ENCODE measurements around the gene LRRC4C.

The LRRC4C gene

GRCh38 chr11:40467771-40468170, 991.7 kb downstream of the LRRC4C start:
- no peak for DNase-seq (ENCODE audit: low read depth)

GRCh38 chr11:40445391-40445790, 1014.1 kb downstream of the LRRC4C start:
- DNase-seq (ENCODE audit: low read depth), result no peak

- no peak for DNase-seq (ENCODE audit: low read depth)
Observed at GRCh38 chr11:40444151-40444550, 1015.3 kb downstream of the LRRC4C start.

DNA sequence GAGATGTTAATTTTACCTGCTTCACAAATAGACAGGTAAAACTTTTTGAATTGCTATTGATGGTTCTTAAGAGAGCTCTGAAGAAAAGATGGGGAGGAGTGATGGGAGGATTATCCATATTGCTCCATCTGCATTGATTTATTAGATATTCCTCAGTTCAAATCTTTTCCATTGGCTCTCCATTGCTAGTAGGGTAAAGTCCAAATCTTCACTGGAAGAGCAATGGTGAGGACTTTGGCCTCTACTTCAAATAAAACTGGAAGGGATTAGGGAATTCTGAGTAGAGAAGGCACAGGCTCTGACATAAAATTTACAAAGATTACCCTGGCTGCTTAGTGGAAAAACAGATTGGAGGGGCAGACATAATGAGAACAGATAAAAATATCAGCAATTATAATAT, 1024.1 kb downstream of the LRRC4C start:
- DNase-seq (ENCODE audit: low read depth), result no peak

- no peak for DNase-seq (ENCODE audit: low read depth)
Observed at GRCh38 chr11:40434926-40435325, 1024.5 kb downstream of the LRRC4C start.

DNA sequence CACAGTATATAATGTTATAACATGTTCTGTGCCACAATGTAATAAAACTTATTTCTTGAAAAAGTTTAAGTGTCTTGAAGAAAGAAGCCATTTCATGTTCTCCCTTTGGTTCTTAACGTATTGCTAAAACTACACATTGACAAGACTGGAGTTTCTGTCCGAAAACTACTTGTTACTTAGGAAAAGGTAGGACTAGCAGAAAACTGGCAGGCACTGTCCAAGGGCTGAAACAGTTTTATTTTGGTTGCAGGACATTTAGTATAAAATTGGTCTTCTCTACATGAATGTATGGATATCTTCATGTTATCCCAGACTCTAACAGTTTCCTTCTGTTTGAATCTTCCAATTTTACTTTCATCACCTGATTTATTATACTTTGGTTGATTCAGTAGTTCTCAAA, 1027.1 kb downstream of the LRRC4C start:
- DNase-seq (ENCODE audit: low read depth), result no peak

- no peak for DNase-seq (ENCODE audit: low read depth)
Observed at GRCh38 chr11:40425168-40425567, 1034.3 kb downstream of the LRRC4C start.

GRCh38 chr11:40421208-40421981, 1038.1 kb downstream of the LRRC4C start:
- no peak for DNase-seq (ENCODE audit: low read depth)

- DNase-seq (ENCODE audit: low read depth), result no peak
Observed at GRCh38 chr11:40417627-40418026, 1041.8 kb downstream of the LRRC4C start.

GRCh38 chr11:40407355-40407754, 1052.1 kb downstream of the LRRC4C start:
- no peak for DNase-seq (ENCODE audit: low read depth)

- no peak for DNase-seq (ENCODE audit: low read depth)
Observed at GRCh38 chr11:40405614-40406013, 1053.8 kb downstream of the LRRC4C start.

DNA sequence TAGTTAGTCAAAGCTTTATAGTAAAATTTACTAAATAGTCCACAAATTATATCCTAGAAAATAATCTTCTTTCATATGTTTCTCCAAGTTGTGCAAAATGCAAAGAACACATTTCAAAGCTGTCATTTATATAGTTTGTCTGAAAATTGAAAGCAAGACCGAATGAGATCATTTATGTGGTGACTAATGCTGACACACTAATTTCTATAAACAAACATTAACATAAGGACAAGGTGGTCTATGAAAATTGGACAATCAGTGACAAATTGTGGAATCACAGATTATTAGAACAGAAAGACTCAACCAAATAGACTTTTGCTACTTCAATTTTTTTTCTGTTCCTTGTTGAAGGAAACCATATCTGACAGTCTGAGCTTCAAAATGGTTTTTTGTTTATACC, 1056.1 kb downstream of the LRRC4C start:
- DNase-seq (ENCODE audit: low read depth), result no peak

- no peak for DNase-seq (ENCODE audit: low read depth)
Observed at GRCh38 chr11:40401132-40401853, 1058.2 kb downstream of the LRRC4C start.

GRCh38 chr11:40397141-40397540, 1062.3 kb downstream of the LRRC4C start:
- DNase-seq (ENCODE audit: low read depth), result no peak

DNA sequence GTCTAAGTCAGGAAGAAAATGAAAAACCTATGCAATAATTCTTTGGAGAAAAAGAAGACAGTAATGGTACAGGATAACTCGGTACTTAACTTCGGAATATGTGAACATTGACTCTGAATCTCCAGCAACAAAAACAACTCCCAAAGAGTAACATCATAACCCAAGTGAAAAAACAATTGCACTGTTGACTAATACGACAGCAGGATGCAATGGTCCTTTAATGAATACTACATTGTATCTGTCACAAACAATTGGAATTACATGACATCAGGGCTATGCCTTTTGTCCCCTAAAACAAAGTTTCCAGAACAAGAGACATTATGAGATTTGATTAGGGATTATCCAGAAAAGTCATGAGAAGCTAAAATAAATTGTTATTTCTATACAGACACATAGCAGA, 1065.9 kb downstream of the LRRC4C start:
- DNase-seq (ENCODE audit: low read depth), result no peak

GRCh38 chr11:40391679-40392078, 1067.8 kb downstream of the LRRC4C start:
- DNase-seq (ENCODE audit: low read depth), result no peak

DNA sequence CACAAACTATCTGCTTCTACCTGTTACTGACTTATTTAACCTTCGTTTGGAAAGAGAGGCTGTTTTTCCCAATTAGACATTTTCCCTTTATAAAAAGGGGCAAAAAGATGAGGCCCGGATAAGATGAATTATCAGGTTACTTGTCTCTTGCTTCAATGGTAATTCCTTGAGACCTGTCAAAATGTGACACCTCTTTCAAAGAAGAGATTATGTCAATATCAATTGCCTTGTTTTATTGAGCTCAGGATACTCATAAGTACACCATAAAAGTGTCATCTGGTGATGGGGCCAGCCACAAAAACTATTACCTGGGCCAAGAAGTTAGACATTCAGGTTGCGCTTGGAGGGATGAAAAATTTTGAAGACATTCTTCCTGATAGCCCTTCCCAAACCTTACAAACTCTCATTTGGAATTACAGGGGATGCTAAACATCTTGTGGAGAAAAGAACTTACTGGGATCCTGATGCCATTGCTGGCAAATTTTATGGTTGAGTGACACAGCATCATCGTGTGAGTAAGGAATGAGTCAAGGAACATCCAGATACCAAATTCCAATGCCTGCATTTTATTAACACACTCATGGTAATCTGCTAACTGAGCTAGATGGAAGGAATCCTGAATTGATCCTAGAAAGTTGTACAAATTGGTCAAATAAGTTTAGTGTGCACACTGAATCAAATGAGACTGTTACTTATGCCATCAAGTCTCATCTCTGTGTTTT, 1071.2 kb downstream of the LRRC4C start:
- DNase-seq (ENCODE audit: low read depth), result no peak

- no peak for DNase-seq (ENCODE audit: low read depth)
Observed at GRCh38 chr11:40387240-40387980, 1072.0 kb downstream of the LRRC4C start.

GRCh38 chr11:40384991-40385390, 1074.5 kb downstream of the LRRC4C start:
- DNase-seq (ENCODE audit: low read depth), result no peak

DNA sequence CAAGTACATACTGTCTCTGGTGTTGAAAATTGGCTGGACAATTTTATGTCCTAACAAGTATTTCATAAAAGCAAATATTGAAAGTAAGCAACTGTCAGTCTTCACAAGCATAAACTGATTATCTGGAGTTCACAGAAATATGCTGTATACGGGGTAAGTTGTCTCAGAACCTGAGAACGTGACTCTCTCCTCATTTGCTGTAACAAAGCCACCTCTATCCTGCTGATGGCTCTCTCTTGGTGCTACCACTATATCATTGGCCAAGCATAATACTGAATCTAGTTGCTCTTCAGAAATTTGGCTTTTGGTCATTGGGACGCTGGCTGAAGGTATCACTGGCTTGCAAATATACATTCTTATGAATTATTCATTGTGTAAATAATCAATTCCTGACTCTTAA, 1078.0 kb downstream of the LRRC4C start:
- DNase-seq (ENCODE audit: low read depth), result no peak

DNA sequence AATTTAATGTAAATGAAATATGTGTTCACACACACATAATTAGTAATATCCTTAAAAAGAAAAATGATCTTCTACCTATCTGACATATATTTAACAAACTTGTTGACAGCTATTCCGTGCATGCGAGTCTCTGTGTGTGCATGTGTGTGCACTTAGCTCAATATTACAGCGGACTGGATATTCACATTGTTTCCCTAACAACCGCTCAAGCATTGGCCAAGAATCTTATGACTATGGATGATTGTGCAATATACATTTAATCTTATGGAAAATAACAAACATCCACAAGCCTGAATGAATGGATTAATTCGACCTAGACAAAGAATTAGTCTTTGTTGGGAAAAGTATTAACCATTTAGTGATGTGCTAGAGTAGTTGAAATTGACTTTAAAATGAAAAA, 1078.6 kb downstream of the LRRC4C start:
- no peak for DNase-seq (ENCODE audit: low read depth)

DNA sequence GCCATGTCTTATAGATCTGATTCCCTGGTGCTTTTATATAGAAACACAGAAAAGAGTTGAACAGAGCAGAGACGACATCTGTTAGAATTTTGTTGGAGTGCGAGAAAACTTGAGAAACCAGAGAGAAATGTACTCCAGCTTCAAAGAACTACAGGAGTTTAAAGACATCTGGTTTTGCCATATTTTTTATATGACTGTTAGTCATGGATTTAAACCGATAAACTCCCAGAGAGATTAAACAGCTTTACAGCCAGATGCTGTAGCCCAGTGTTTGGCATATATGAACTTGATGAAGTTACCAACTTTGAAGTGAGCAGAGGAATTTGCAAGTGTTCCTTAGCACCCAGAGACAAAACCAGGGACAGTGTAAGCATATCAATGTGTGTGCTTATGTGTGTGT, 1083.1 kb downstream of the LRRC4C start:
- DNase-seq (ENCODE audit: low read depth), result no peak
